GM13976 (cell line): ENCODE results near the gene TLE3.

Experiments used
- DNase-seq: peaks from one replicate; pipeline ENCODE4 v3.0.0; 2012; ENCODE audit warnings: low spot score
- CTCF ChIP-seq: IDR thresholded peaks from 2 replicates; pipeline ENCODE4 v1.5.1; 2012; ENCODE audit warnings: borderline replicate concordance, mild to moderate bottlenecking; ENCODE audit not compliant: insufficient read depth; ENCODE audit errors: extremely low read depth, missing control alignments, control extremely low read depth
- in situ Hi-C: fragments of 300-500 bp; cut with MboI; formaldehyde crosslinking; loops from one replicate; pipeline ENCODE4 v1.12.0; 2022; ENCODE audit warnings: low sequenced_read_pairs, mixed read lengths, inconsistent platforms; ENCODE audit not compliant: unreplicated experiment

The TLE3 gene

GRCh38 chr15:70095408-70096214, 2.1 kb downstream of the TLE3 start:
- in situ Hi-C loops: loop anchor here (10.0 to 25.0 kb wide), 2 partner anchors 333 to 389 kb away; no protein-coding TSS in a partner anchor

GRCh38 chr15:70094690-70095311, 2.9 kb downstream of the TLE3 start:
- no peak for TF ChIP-seq CTCF
- no peak for DNase-seq
- in situ Hi-C loops: loop anchor here (10.0 to 25.0 kb wide), 2 partner anchors 332 to 390 kb away; no protein-coding TSS in a partner anchor

More at GRCh38 chr15:70095408-70096214, 2.1 kb downstream of the TLE3 start:
- DNase-seq: peak; percentile 65
- TF ChIP-seq CTCF: no peak

GRCh38 chr15:70093481-70094319, 4.0 kb downstream of the TLE3 start:
- DNase-seq: no peak
- no peak for TF ChIP-seq CTCF
- in situ Hi-C loops: loop anchor here (10.0 to 25.0 kb wide), 2 partner anchors 331 to 391 kb away; no protein-coding TSS in a partner anchor

GRCh38 chr15:70093070-70093469, 4.6 kb downstream of the TLE3 start:
- no peak for DNase-seq
- in situ Hi-C loops: loop anchor here (10.0 to 25.0 kb wide), 2 partner anchors 331 to 392 kb away; no protein-coding TSS in a partner anchor
- TF ChIP-seq CTCF: no peak

GRCh38 chr15:70092464-70093027, 5.2 kb downstream of the TLE3 start:
- in situ Hi-C loops: loop anchor here (10.0 to 25.0 kb wide), 2 partner anchors 330 to 392 kb away; no protein-coding TSS in a partner anchor
- DNase-seq: no peak
- no peak for TF ChIP-seq CTCF
